ENCODE data around the gene AAK1.

- TF ChIP-seq CTCF (IDR thresholded peaks at IDR 0.05; ENCODE audit: borderline replicate concordance, extremely low read depth, low read length, poor library complexity, severe bottlenecking) (no peak), EZH2 (IDR thresholded peaks at IDR 0.05; ENCODE audit: borderline replicate concordance, low read depth, low read length, severe bottlenecking) (no peak)
Measured at GRCh38 chr2:69482471-69482870, 161.1 kb downstream of the AAK1 start.
